ENCODE measurements around the gene PSMD12.

DNA sequence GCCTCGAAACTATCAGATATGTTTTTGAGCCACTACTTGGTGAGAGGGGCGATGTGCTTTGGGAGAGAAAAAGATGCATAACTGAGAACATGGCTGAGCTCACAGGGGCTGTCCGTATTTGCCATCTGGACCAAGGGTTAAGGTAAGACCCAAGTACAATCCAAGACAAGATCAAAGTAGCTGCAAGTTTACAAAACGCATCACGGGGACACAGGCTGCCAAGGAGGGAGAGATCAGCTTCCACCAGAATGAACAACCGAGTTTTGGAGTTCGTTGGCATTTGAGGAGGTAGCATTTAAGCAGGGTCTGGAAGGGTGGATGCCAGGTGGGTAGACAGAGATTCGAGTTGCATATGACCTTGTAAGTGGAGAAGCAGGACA lies 12.9 kb upstream of the PSMD12 start:
- TF ChIP-seq, protein P1, sequence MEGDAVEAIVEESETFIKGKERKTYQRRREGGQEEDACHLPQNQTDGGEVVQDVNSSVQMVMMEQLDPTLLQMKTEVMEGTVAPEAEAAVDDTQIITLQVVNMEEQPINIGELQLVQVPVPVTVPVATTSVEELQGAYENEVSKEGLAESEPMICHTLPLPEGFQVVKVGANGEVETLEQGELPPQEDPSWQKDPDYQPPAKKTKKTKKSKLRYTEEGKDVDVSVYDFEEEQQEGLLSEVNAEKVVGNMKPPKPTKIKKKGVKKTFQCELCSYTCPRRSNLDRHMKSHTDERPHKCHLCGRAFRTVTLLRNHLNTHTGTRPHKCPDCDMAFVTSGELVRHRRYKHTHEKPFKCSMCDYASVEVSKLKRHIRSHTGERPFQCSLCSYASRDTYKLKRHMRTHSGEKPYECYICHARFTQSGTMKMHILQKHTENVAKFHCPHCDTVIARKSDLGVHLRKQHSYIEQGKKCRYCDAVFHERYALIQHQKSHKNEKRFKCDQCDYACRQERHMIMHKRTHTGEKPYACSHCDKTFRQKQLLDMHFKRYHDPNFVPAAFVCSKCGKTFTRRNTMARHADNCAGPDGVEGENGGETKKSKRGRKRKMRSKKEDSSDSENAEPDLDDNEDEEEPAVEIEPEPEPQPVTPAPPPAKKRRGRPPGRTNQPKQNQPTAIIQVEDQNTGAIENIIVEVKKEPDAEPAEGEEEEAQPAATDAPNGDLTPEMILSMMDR (IDR thresholded peaks at IDR 0.05; ENCODE audit: low read depth, low read length, poor library complexity, severe bottlenecking) = no peak
- no peak for TF ChIP-seq EZH2phosphoT487 (IDR thresholded peaks at IDR 0.05; ENCODE audit: borderline replicate concordance, low read length)
